Neutrophil (primary cell): ENCODE results near the gene GALNT9.
"Not testable (repeated sequence)": the region's sequence is repeated elsewhere in the genome, so short reads cannot be mapped to it uniquely, and the experiment has no call there.

ENCODE experiments used
- H3K27ac ChIP-seq: fragments of 200-600 bp; sonication (generic); 2 replicates; pipeline ENCODE4 v1.5.1; 2016; ENCODE audit warnings: mild to moderate bottlenecking, moderate library complexity
- H3K27me3 ChIP-seq: fragments of 200-600 bp; sonication (generic); 2 replicates; pipeline ENCODE4 v1.6.0; 2016; ENCODE audit warnings: mild to moderate bottlenecking
- H3K36me3 ChIP-seq: fragments of 200-600 bp; sonication (generic); 2 replicates; pipeline ENCODE4 v1.5.1; 2017
- H3K4me1 ChIP-seq, 2 experiments: fragments of 200-600 bp in 1 of 2; sonication (generic) in 1 of 2; 1 replicate in 1 of 2; 2 replicates in 1 of 2; pipeline versions ENCODE4 v1.5.1 to v1.6.1; 2013 to 2016; ENCODE audit warnings: low read depth in 1 of 2, low read length in 1 of 2, mild to moderate bottlenecking in 1 of 2, moderate library complexity in 1 of 2; ENCODE audit not compliant: control insufficient read depth in 1 of 2, insufficient read depth in 1 of 2
- H3K4me3 ChIP-seq, 2 experiments: fragments of 200-600 bp in 1 of 2; sonication (generic) in 1 of 2; 1 replicate in 1 of 2; 2 replicates in 1 of 2; pipeline ENCODE4 v1.5.1; 2013 to 2016; ENCODE audit warnings: low read depth in 1 of 2, low read length in 1 of 2, mild to moderate bottlenecking in 1 of 2, moderate library complexity in 1 of 2
- H3K9me3 ChIP-seq: fragments of 200-600 bp; sonication (generic); 2 replicates; pipeline ENCODE4 v1.5.1; 2016
- TF ChIP-seq, protein P1 (sequence below): fragments of 200-600 bp; sonication (generic); IDR thresholded peaks from 2 replicates; pipeline ENCODE4 v1.5.1; 2016; ENCODE audit warnings: antibody characterized with exemption

Gene GALNT9

DNA sequence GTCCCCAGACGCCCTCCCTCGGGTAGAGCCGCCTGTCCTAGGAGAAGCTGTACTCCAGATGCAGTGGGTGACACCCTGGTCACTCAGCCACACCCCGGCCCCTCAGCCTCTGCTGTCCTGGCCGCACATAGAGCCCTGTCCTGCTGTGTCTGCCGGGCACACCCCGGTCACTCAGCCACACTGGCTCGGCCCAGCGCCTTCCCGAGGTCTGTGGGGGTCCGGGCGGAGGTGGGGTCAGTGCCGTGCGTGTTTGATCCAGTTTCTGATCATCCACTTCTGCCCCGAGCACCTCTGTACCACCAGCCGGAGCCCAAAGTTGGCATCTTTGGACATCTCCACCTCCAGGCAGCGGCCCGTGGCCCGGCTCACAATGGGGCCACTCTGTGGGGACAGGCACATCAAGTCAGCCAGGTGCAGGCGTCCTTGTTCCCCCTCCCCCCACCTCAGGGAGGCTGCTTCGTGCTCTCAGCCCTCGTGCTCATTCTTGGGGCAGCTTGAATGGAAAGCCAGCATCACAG, 132.5 kb downstream of the GALNT9 start:
- Histone ChIP-seq H3K27ac (no peak overlapping the region), H3K9me3 (peaks cover 15% of the 10 kb centered on the region), H3K4me3 (no peak overlapping the region), H3K36me3 (no peaks in the 10 kb centered on the region), H3K4me1 (no peaks in the 10 kb centered on the region), H3K27me3 (peaks cover 7% of the 10 kb centered on the region)
- TF ChIP-seq, protein P1, sequence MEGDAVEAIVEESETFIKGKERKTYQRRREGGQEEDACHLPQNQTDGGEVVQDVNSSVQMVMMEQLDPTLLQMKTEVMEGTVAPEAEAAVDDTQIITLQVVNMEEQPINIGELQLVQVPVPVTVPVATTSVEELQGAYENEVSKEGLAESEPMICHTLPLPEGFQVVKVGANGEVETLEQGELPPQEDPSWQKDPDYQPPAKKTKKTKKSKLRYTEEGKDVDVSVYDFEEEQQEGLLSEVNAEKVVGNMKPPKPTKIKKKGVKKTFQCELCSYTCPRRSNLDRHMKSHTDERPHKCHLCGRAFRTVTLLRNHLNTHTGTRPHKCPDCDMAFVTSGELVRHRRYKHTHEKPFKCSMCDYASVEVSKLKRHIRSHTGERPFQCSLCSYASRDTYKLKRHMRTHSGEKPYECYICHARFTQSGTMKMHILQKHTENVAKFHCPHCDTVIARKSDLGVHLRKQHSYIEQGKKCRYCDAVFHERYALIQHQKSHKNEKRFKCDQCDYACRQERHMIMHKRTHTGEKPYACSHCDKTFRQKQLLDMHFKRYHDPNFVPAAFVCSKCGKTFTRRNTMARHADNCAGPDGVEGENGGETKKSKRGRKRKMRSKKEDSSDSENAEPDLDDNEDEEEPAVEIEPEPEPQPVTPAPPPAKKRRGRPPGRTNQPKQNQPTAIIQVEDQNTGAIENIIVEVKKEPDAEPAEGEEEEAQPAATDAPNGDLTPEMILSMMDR = no peak

- Histone ChIP-seq H3K36me3 (no peaks in the 10 kb centered on the region), H3K4me1 (no peaks in the 10 kb centered on the region), H3K27ac (no peak overlapping the region), H3K27me3 (peaks cover 14% of the 10 kb centered on the region), H3K9me3 (peaks cover 15% of the 10 kb centered on the region), H3K4me3 (no peak overlapping the region)
- TF ChIP-seq, protein P1 = no peak
Observed at GRCh38 chr12:132196038-132196872, 133.1 kb downstream of the GALNT9 start.

DNA sequence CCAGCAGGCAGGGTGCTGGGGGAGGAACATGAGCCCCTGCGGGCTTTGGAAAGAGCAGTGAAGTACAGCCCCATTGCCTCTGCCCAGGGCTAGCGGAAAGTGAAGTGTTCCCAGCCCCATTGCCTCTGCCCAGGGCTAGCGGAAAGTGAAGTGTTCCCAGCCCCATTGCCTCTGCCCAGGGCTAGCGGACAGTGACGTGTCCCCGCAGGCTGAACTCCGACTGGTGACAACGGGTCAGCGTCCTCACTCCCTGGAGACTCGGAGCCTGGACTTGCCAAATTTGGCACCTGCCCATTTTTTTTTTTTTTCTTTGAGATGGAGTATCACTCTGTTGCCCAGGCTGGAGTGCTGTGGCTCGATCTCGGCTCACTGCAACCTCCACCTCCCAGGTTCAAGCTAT, 134.1 kb downstream of the GALNT9 start:
- Histone ChIP-seq H3K9me3 (peaks cover 15% of the 10 kb centered on the region), H3K27me3 (peaks cover 24% of the 10 kb centered on the region)
- H3K36me3 ChIP-seq, H3K4me1 ChIP-seq, H3K4me3 ChIP-seq, H3K27ac ChIP-seq: not testable (repeated sequence)

DNA sequence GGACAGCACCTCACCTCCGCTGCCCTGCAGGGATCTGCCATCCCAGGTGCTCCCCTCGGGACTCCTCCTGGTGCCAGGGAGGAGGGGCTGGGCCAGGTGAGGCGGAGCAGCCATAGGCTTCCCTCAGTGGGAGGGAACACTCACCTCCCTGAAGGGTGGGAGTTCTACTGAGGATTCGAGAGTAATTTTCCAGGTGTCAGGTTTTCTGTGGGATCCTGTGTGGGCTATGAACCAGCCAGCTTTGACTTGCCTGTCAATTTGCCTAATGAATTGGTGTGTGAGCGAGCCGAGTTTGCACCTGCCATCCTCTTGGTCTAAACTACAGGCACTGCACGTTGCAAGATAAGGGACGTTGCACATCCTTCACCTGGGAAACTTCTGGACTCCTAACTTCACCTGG, 134.8 kb downstream of the GALNT9 start:
- TF ChIP-seq, protein P1 = no peak
- Histone ChIP-seq H3K27ac (no peak overlapping the region), H3K27me3 (peaks cover 31% of the 10 kb centered on the region), H3K4me1 (peaks cover 6% of the 10 kb centered on the region in 2 experiments), H3K9me3 (peaks cover 15% of the 10 kb centered on the region), H3K36me3 (no peaks in the 10 kb centered on the region), H3K4me3 (no peak overlapping the region)

DNA sequence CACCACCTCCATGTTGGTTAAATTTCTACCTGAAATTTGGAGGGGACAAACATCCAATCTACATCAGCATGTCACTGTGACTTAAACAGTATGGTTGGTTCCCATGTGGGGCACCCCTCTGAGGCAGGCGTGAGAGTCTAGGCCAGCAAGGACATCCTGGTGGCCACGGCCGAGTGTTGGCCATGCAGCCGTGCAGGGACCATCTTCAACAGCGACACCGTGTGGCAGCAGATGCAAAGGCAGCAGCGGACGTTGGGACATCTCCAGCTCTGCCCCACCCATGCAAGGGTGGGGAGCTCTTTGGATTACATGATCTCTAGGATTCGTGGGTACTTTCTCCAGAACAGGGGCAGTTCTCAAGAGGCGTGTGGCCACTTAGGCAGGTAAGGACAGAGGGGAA, 135.3 kb downstream of the GALNT9 start:
- Histone ChIP-seq H3K9me3 (peaks cover 15% of the 10 kb centered on the region), H3K4me3 (no peak overlapping the region), H3K27ac (no peak overlapping the region), H3K36me3 (no peaks in the 10 kb centered on the region), H3K4me1 (peaks cover 10 to 11% of the 10 kb centered on the region in 2 experiments), H3K27me3 (peaks cover 36% of the 10 kb centered on the region)
- TF ChIP-seq, protein P1 = no peak
